GM13976 (cell line): ENCODE measurements around the gene YY1AP1.
"Not testable (repeated sequence)": the region's sequence is repeated elsewhere in the genome, so short reads cannot be mapped to it uniquely, and the experiment has no call there.

Experiments
- DNase-seq: peaks from one replicate; pipeline ENCODE4 v3.0.0; 2012; ENCODE audit warnings: low spot score
- CTCF ChIP-seq: IDR thresholded peaks from 2 replicates; pipeline ENCODE4 v1.5.1; 2012; ENCODE audit warnings: borderline replicate concordance, mild to moderate bottlenecking; ENCODE audit not compliant: insufficient read depth; ENCODE audit errors: extremely low read depth, missing control alignments, control extremely low read depth
- in situ Hi-C: fragments of 300-500 bp; cut with MboI; formaldehyde crosslinking; loops from one replicate; pipeline ENCODE4 v1.12.0; 2022; ENCODE audit warnings: low sequenced_read_pairs, mixed read lengths, inconsistent platforms; ENCODE audit not compliant: unreplicated experiment

Gene YY1AP1

DNA sequence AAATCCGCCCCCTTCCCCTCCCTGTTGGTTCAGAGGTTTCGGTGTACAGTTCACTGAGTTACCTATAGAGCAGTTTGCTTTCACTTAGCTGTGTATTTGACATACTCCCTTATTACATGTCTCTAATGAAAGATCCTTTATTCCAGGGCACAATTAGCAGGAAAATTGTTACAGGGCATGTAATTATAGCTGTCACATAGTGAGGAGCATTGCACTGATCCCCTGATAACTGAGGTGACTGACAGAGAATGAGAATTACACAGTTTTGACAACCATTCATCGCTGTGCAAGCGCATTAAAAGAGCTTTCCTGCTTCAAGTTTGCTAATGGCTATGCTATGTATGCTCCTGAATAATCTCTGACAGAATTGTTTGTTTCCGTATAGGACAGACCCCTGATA is 27.2 kb upstream of the YY1AP1 start:
- TF ChIP-seq CTCF: no peak
- DNase-seq: peak; percentile 27
- in situ Hi-C loops: no loop called here

- in situ Hi-C loops, DNase-seq: not testable (repeated sequence)
Measured at GRCh38 chr1:155715056-155715455, 26.5 kb upstream of the YY1AP1 start.

GRCh38 chr1:155713075-155713474 is 24.5 kb upstream of the YY1AP1 start:
- in situ Hi-C loops: no loop called here
- DNase-seq: no peak
- no peak for TF ChIP-seq CTCF

- in situ Hi-C loops, DNase-seq: not testable (repeated sequence)
Measured at GRCh38 chr1:155712636-155713035, 24.1 kb upstream of the YY1AP1 start.

GRCh38 chr1:155711457-155711856 is 22.9 kb upstream of the YY1AP1 start:
- in situ Hi-C loops: not testable (repeated sequence)

GRCh38 chr1:155709391-155709790 is 20.8 kb upstream of the YY1AP1 start:
- in situ Hi-C loops: no loop called here
- DNase-seq: no peak
- no peak for TF ChIP-seq CTCF

More at GRCh38 chr1:155711457-155711856, 22.9 kb upstream of the YY1AP1 start:
- not testable (repeated sequence) for DNase-seq

- TF ChIP-seq CTCF: no peak
- in situ Hi-C loops: no loop called here
- no peak for DNase-seq
Measured at GRCh38 chr1:155706139-155706538, 17.6 kb upstream of the YY1AP1 start.

GRCh38 chr1:155704414-155704813 is 15.8 kb upstream of the YY1AP1 start:
- in situ Hi-C loops, DNase-seq: not testable (repeated sequence)

GRCh38 chr1:155703216-155703615 is 14.6 kb upstream of the YY1AP1 start:
- no peak for TF ChIP-seq CTCF

DNA sequence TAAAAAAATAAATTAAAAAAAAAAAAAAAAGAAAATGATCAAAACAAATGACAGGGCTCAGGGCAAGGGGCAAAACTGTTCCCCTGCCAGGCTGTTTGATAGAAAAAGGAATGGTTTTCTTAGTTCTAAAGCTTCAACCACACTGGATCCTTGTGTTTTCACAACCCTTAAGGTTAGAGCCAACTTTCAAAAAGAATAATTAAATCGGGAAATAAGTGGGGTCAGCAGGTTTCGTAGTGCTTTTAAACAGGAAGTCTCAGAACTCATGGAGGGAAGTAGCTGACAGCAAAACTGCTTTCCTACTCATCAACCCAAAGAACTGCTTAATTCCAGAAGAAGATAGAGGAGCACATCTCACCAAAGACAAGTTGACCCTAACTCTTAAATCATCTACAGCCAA is 13.1 kb upstream of the YY1AP1 start:
- DNase-seq, in situ Hi-C loops: not testable (repeated sequence)

More at GRCh38 chr1:155703216-155703615, 14.6 kb upstream of the YY1AP1 start:
- DNase-seq: no peak
- in situ Hi-C loops: no loop called here

GRCh38 chr1:155699062-155699461 is 10.5 kb upstream of the YY1AP1 start:
- in situ Hi-C loops, DNase-seq: not testable (repeated sequence)
